Activated naive CD8-positive, alpha-beta T cell treated with anti-CD3 and anti-CD28 coated beads, Interleukin-2, amount 50 U/mL, for 24 hours (primary cell): ENCODE measurements around the gene PPM1L.

Experiments used
- ATAC-seq: fragments of 150-1000 bp; cut with Tn5 transposase; one replicate; pipeline ENCODE4 v1.10.0; 2021
- DNase-seq: peaks from one replicate; pipeline ENCODE4 v3.0.0; 2021
- H3K27ac Mint-ChIP-seq: one replicate; pipeline ENCODE4 v1.8.0; 2021; ENCODE audit warnings: mild to moderate bottlenecking, mixed read lengths
- H3K27me3 Mint-ChIP-seq: one replicate; pipeline ENCODE4 v1.8.0; 2021; ENCODE audit warnings: mixed read lengths
- H3K36me3 Mint-ChIP-seq: one replicate; pipeline ENCODE4 v1.8.0; 2021; ENCODE audit warnings: low read depth, mixed read lengths
- H3K4me1 Mint-ChIP-seq: one replicate; pipeline ENCODE4 v1.8.0; 2021; ENCODE audit warnings: mixed read lengths
- H3K4me3 Mint-ChIP-seq: one replicate; pipeline ENCODE4 v1.8.0; 2021; ENCODE audit warnings: mild to moderate bottlenecking, moderate library complexity, mixed read lengths
- H3K9me3 Mint-ChIP-seq: one replicate; pipeline ENCODE4 v1.8.0; 2021; ENCODE audit warnings: mixed read lengths

The PPM1L gene

GRCh38 chr3:160809453-160809852 lies 53.4 kb downstream of the PPM1L start:
- no peak overlapping the region for H3K27ac Mint-ChIP-seq
- ATAC-seq (no peak), DNase-seq (no peak)
- H3K9me3 Mint-ChIP-seq, result no peaks in the 10 kb centered on the region
- H3K4me1 Mint-ChIP-seq, result no peaks in the 10 kb centered on the region
- H3K4me3 Mint-ChIP-seq, result no peak overlapping the region
- H3K27me3 Mint-ChIP-seq, result no peaks in the 10 kb centered on the region
- no peaks in the 10 kb centered on the region for H3K36me3 Mint-ChIP-seq

DNA sequence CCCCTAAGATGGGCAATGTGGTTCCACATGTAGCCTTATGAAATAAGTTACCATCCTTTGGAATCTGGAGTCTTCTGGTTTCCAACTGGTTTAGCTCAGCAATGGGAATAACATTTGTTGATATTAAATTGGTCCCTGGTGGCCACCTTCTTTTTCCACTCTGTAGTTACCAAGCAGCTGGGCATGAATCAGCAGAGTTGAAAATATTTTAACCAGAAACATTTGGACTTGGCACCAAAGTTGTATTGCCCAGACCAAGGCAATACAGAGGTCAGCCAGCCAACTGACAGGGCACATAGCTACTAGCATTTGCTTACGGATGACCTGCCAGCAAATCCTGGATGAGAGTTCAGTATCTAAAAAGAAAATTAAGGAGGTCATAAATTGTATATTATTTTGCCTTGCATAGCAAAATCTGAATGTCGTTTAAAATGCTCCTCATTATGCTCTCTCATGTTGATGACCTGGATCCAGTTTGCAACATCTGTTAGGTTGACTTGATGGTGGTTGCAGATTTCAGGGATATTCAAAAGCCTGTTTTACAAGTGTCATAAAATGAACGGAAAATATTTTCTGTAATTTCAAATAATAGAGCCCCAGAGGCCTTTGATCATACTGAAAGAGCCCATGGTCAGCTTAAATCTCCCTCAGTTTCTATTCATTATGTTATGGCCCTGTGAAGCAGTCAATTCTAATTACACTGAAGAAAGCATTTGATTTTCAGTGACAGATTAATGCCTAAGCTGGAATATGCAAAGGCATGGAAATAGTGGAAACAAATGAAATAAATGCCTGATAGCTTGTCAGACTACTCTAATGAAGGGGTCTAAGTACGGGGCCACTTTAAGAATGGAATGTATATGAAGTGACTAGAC lies 54.6 kb downstream of the PPM1L start:
- no peaks in the 10 kb centered on the region for H3K36me3 Mint-ChIP-seq
- H3K27me3 Mint-ChIP-seq, result no peaks in the 10 kb centered on the region
- DNase-seq (no peak), ATAC-seq (no peak)
- no peak overlapping the region for H3K4me3 Mint-ChIP-seq
- H3K27ac Mint-ChIP-seq, result no peak overlapping the region
- no peaks in the 10 kb centered on the region for H3K9me3 Mint-ChIP-seq
- H3K4me1 Mint-ChIP-seq, result no peaks in the 10 kb centered on the region

GRCh38 chr3:160811237-160811548 lies 55.2 kb downstream of the PPM1L start:
- ATAC-seq (no peak), DNase-seq (no peak)
- no peaks in the 10 kb centered on the region for H3K4me1 Mint-ChIP-seq
- H3K27ac Mint-ChIP-seq, result no peak overlapping the region
- H3K4me3 Mint-ChIP-seq, result no peak overlapping the region
- no peaks in the 10 kb centered on the region for H3K27me3 Mint-ChIP-seq
- H3K9me3 Mint-ChIP-seq, result no peaks in the 10 kb centered on the region
- no peaks in the 10 kb centered on the region for H3K36me3 Mint-ChIP-seq

GRCh38 chr3:160812304-160812703 lies 56.3 kb downstream of the PPM1L start:
- H3K4me3 Mint-ChIP-seq, result no peak overlapping the region
- no peaks in the 10 kb centered on the region for H3K36me3 Mint-ChIP-seq
- DNase-seq (no peak), ATAC-seq (no peak)
- H3K27me3 Mint-ChIP-seq, result no peaks in the 10 kb centered on the region
- no peaks in the 10 kb centered on the region for H3K4me1 Mint-ChIP-seq
- H3K27ac Mint-ChIP-seq, result no peak overlapping the region
- H3K9me3 Mint-ChIP-seq, result no peaks in the 10 kb centered on the region

DNA sequence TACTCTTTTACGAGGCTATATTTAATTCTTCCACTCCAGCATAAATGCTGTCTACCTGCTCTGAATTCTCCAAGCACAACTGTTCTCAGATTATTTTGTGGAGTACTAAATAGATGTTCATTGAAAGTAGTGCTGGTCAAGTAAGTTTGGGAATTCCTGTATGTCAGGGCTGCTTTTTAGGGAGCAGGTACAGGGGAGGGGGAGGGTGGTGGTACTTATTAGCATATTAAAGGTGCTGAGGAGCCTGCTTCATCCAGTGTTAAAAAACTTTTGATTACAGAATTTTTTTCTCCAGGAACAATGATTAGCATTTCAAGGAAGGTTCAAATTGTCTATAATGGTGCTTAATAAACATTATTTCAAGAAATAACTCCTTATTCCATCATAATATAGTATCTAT lies 59.2 kb downstream of the PPM1L start:
- H3K36me3 Mint-ChIP-seq, result no peaks in the 10 kb centered on the region
- no peak for DNase-seq

DNA sequence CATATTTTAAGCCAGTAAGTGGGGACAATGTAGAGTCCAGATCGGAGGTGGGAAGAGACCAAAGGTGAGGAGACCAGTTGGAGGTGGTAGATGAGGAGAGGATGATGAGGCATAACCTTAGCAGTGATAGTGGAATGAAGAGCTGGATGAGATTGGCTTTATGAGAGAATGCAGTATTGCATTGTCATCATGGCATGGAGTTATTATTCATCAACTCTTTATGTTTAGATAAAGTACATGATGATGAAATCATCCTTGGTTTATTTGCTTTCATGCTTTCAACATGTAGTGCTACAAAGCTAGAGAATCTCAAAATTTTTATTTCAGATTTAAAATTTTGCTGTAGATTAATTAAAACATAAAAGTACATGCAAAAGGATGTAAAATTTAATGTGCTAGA lies 64.0 kb downstream of the PPM1L start:
- ATAC-seq (no peak), DNase-seq (no peak)
- no peaks in the 10 kb centered on the region for H3K27me3 Mint-ChIP-seq
- no peaks in the 10 kb centered on the region for H3K4me1 Mint-ChIP-seq
- H3K27ac Mint-ChIP-seq, result no peak overlapping the region
- no peaks in the 10 kb centered on the region for H3K36me3 Mint-ChIP-seq
- no peak overlapping the region for H3K4me3 Mint-ChIP-seq
- H3K9me3 Mint-ChIP-seq, result no peaks in the 10 kb centered on the region

More for the DNA sequence above, 59.2 kb downstream of the PPM1L start:
- H3K27me3 Mint-ChIP-seq, result no peaks in the 10 kb centered on the region
- H3K27ac Mint-ChIP-seq, result no peak overlapping the region
- no peak for ATAC-seq
- H3K9me3 Mint-ChIP-seq, result no peaks in the 10 kb centered on the region
- H3K4me3 Mint-ChIP-seq, result no peak overlapping the region
- H3K4me1 Mint-ChIP-seq, result no peaks in the 10 kb centered on the region

DNA sequence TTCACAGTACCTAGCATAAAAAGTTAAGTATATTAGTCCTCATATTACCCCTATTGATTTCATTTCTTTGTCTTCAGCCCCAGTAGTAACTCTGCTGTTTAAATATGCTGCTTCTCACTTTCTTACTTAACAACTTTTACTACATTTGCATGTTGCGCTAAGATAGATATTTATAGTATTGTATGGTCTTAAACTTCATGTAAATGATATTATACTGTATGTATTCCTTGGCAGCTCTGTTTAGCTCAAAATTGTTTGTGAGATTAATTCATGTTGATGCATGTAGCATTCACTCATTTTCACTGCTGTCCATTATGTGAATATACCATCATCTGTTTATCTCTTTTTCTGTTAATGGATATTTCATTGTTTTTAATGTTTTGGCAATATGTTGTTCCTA lies 64.4 kb downstream of the PPM1L start:
- Mint-ChIP-seq H3K27ac (no peak overlapping the region), H3K9me3 (no peaks in the 10 kb centered on the region), H3K36me3 (no peaks in the 10 kb centered on the region), H3K4me3 (no peak overlapping the region), H3K27me3 (no peaks in the 10 kb centered on the region), H3K4me1 (no peaks in the 10 kb centered on the region)
- DNase-seq (no peak), ATAC-seq (no peak)

DNA sequence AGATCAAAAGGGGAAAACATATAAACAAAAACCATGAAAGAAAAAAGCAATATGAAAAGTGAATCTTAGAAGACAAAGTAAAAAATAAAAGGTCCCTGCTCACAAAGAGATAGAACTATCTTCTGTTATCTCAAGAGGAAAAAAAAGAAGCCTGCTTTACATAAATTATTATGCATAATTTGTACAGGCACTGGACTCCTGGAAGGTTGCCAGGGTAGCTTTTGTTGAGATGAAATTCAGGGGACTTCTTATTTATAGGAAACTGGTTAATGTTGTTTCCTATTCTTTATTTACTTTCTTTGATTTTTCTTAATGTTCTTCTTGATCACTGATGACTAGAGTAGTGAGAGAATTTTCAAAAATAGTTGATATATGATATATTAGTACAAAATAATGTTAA lies 66.9 kb downstream of the PPM1L start:
- Mint-ChIP-seq H3K27me3 (no peaks in the 10 kb centered on the region), H3K36me3 (no peaks in the 10 kb centered on the region), H3K27ac (no peak overlapping the region), H3K4me1 (no peaks in the 10 kb centered on the region), H3K4me3 (no peak overlapping the region), H3K9me3 (no peaks in the 10 kb centered on the region)
- DNase-seq (no peak), ATAC-seq (no peak)

DNA sequence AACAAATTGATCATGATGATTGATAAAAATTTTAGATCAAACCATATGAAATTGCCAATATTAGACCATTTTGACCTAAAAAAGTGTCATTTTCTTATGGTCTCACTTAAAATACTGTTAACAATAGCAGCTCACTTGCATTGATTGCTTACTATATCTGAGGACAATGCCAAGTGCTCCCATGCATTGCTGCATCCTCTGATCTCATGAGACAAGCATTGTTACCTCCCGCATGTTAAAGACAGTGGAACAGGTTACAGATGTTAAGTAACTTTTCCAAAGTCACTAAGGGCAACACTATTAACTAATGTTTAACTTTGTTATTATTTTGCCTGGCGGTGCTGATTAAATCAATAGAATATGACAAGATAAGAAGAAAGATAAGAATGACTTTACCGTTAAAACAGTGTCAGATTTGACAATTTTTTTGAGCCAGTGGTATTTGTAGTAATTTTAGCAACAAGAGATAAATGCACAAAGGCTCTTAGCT lies 69.3 kb downstream of the PPM1L start:
- Mint-ChIP-seq H3K9me3 (no peaks in the 10 kb centered on the region), H3K4me3 (no peak overlapping the region), H3K4me1 (no peaks in the 10 kb centered on the region), H3K27ac (no peak overlapping the region), H3K27me3 (no peaks in the 10 kb centered on the region), H3K36me3 (no peaks in the 10 kb centered on the region)
- DNase-seq, result no peak
- ATAC-seq, result no peak

DNA sequence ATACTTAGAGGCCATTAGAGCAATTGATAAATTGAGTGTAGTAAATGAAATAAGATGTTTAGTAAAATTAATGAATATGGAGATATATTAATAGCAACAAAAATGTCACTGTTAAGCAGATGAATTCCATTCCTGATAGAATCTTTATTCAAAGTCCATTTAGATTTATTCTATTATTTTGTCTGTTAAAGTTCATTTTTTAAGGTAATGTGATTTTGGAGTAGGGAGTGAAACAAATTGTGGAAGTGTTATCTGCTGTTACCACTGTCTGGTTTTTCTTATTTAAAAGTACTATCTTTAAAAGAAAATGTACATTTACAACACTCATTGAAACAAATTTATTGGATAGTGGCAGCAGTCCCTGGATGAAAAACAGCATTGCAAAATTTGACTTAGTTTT lies 70.4 kb downstream of the PPM1L start:
- no peak overlapping the region for H3K4me3 Mint-ChIP-seq
- no peaks in the 10 kb centered on the region for H3K27me3 Mint-ChIP-seq
- ATAC-seq (no peak), DNase-seq (no peak)
- no peaks in the 10 kb centered on the region for H3K36me3 Mint-ChIP-seq
- no peaks in the 10 kb centered on the region for H3K9me3 Mint-ChIP-seq
- H3K27ac Mint-ChIP-seq, result no peak overlapping the region
- no peaks in the 10 kb centered on the region for H3K4me1 Mint-ChIP-seq

GRCh38 chr3:160826991-160827390 lies 71.0 kb downstream of the PPM1L start:
- Mint-ChIP-seq H3K27me3 (no peaks in the 10 kb centered on the region), H3K27ac (no peak overlapping the region), H3K4me3 (no peak overlapping the region), H3K4me1 (no peaks in the 10 kb centered on the region), H3K9me3 (no peaks in the 10 kb centered on the region), H3K36me3 (no peaks in the 10 kb centered on the region)
- ATAC-seq, result no peak
- DNase-seq, result no peak

- no peaks in the 10 kb centered on the region for H3K36me3 Mint-ChIP-seq
- no peak overlapping the region for H3K27ac Mint-ChIP-seq
- no peak overlapping the region for H3K4me3 Mint-ChIP-seq
- no peak for ATAC-seq
- no peaks in the 10 kb centered on the region for H3K9me3 Mint-ChIP-seq
- H3K27me3 Mint-ChIP-seq, result no peaks in the 10 kb centered on the region
- H3K4me1 Mint-ChIP-seq, result no peaks in the 10 kb centered on the region
- DNase-seq, result no peak
Observed at GRCh38 chr3:160827516-160827915, 71.5 kb downstream of the PPM1L start.

DNA sequence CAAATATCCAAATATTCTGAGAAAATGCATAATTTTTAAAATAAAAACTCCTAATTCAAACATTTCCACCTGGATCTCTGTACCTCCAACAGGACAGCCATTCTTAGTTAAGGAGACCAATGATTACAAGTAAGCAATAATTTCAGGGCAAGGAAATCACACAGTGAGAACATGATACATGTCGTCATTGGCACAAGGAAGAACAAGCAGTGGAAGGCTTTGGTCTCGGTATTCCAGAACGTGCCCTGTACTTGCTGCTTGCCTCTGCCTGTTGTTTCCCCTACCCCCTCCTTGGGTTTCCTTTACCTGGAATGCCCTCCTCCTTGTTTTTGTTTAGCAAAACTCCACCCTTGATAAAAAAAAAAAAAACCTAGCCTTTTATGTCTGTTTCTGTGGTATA lies 72.8 kb downstream of the PPM1L start:
- no peaks in the 10 kb centered on the region for H3K27me3 Mint-ChIP-seq
- no peak overlapping the region for H3K27ac Mint-ChIP-seq
- no peak overlapping the region for H3K4me3 Mint-ChIP-seq
- ATAC-seq (no peak), DNase-seq (no peak)
- H3K4me1 Mint-ChIP-seq, result no peaks in the 10 kb centered on the region
- no peaks in the 10 kb centered on the region for H3K9me3 Mint-ChIP-seq
- no peaks in the 10 kb centered on the region for H3K36me3 Mint-ChIP-seq

- no peaks in the 10 kb centered on the region for H3K4me1 Mint-ChIP-seq
- no peak for DNase-seq
- no peak for ATAC-seq
- no peaks in the 10 kb centered on the region for H3K36me3 Mint-ChIP-seq
- H3K27me3 Mint-ChIP-seq, result no peaks in the 10 kb centered on the region
- peaks cover 4% of the 10 kb centered on the region for H3K9me3 Mint-ChIP-seq
- no peak overlapping the region for H3K4me3 Mint-ChIP-seq
- H3K27ac Mint-ChIP-seq, result no peak overlapping the region
Observed at GRCh38 chr3:160829486-160830009, 73.5 kb downstream of the PPM1L start.

DNA sequence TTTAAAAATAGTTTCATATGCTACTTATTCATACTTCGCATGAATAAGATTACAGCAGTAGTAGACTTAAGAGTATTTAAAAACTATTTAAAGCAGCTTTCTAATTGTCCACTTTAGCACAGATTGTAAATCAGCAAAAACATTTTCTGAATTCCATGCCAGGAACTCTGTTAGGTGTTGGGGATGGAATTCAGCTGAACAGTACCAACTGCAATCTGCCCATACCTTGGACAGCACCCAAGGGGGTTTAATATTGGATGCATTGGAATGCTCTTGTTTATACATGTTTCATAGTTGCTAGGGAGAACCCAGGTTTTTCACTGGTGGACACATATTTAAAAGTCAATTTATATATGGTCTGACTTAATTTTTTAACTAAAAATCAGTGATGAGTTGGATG lies 74.8 kb downstream of the PPM1L start:
- Mint-ChIP-seq H3K4me1 (no peaks in the 10 kb centered on the region), H3K9me3 (peaks cover 5% of the 10 kb centered on the region), H3K27ac (no peak overlapping the region), H3K36me3 (no peaks in the 10 kb centered on the region), H3K4me3 (no peak overlapping the region), H3K27me3 (no peaks in the 10 kb centered on the region)
- DNase-seq, result no peak
- ATAC-seq, result no peak
